Caco-2 (cell line): ENCODE data around the gene KLHDC7A. TPM values are rescaled to one million over a fixed set of nuclear protein-coding genes. Genes with fewer than 3 reads are reported as not detected.

Source experiments
- BruUV-seq: library from RNA; stranded (reverse); fragments of 400-500 nt; replicated peaks from 2 replicates; lab custom pipeline; 2021; lab: Mats Ljungman, UMichigan
- CTCF ChIA-PET: fragments of 300-600 bp; sonication (Branson Sonifier 250); formaldehyde crosslinking; loops from one replicate; lab custom pipeline; 2022; ENCODE audit warnings: antibody characterized with exemption; lab: Charles Lee
- POLR2A ChIA-PET: fragments of 300-600 bp; sonication (Branson Sonifier 250); formaldehyde crosslinking; loops from one replicate; lab custom pipeline; 2022; ENCODE audit warnings: antibody characterized with exemption; lab: Charles Lee
- DNase-seq, 2 experiments: peaks; one replicate each; pipeline versions ENCODE4 v3.0.0 to v3.0.0-alpha.2; 2020 to 2022
- H3K27me3 ChIP-seq: replicated peaks from 2 replicates; pipeline ENCODE4 v1.6.0; 2011; ENCODE audit warnings: low read length; ENCODE audit not compliant: control insufficient read depth, insufficient read depth
- H3K36me3 ChIP-seq: 2 replicates; pipeline ENCODE4 v1.5.1; 2011; ENCODE audit warnings: low read length; ENCODE audit not compliant: control insufficient read depth, insufficient read depth
- H3K4me1 ChIP-seq: fragments of 250-450 bp; sonication (Bioruptor Pico); 2 replicates; pipeline ENCODE4 v1.5.1; 2020; ENCODE audit warnings: mild to moderate bottlenecking
- H3K4me3 ChIP-seq: 2 replicates; pipeline ENCODE4 v1.5.1; 2011; ENCODE audit warnings: low read depth, mild to moderate bottlenecking, control low read depth, low read length
- H3K9me3 ChIP-seq: fragments of 250-450 bp; sonication (Bioruptor Pico); 2 replicates; pipeline ENCODE4 v1.5.1; 2020; ENCODE audit warnings: mild to moderate bottlenecking, moderate library complexity
- H3K27ac Mint-ChIP-seq: one replicate; pipeline ENCODE4 v1.8.0; 2022; ENCODE audit warnings: mixed read lengths; ENCODE audit not compliant: unreplicated experiment
- H3K27me3 Mint-ChIP-seq: one replicate; pipeline ENCODE4 v1.8.0; 2022; ENCODE audit warnings: mixed read lengths; ENCODE audit not compliant: insufficient read depth, unreplicated experiment
- H3K36me3 Mint-ChIP-seq: one replicate; pipeline ENCODE4 v1.8.0; 2022; ENCODE audit warnings: mild to moderate bottlenecking, mixed read lengths; ENCODE audit not compliant: insufficient read depth, unreplicated experiment
- H3K4me1 Mint-ChIP-seq: one replicate; pipeline ENCODE4 v1.8.0; 2022; ENCODE audit warnings: low read depth, mixed read lengths; ENCODE audit not compliant: unreplicated experiment
- H3K4me3 Mint-ChIP-seq: one replicate; pipeline ENCODE4 v1.8.0; 2022; ENCODE audit warnings: mild to moderate bottlenecking, moderate library complexity, mixed read lengths; ENCODE audit not compliant: unreplicated experiment
- H3K9me3 Mint-ChIP-seq: one replicate; pipeline ENCODE4 v1.8.0; 2022; ENCODE audit warnings: mixed read lengths; ENCODE audit not compliant: unreplicated experiment
- intact Hi-C: fragments of 100-400 bp; cut with micrococcal nuclease; formaldehyde crosslinking; loops from one replicate; pipeline ENCODE4 v1.10.0; 2022; ENCODE audit not compliant: unreplicated experiment
- total RNA-seq: library from RNA; stranded (reverse); gene quantifications from 2 replicates; pipeline ENCODE4 v1.2.3, GENCODE V29; 2022
- TF ChIP-seq, protein P1 (sequence below), 2 experiments: fragments of 200-600 bp in 1 of 2; IDR thresholded peaks; 1 replicate in 1 of 2; 2 replicates in 1 of 2; pipeline versions ENCODE4 v1.5.1 to v1.8.0; 2011 to 2022; ENCODE audit warnings: antibody characterized with exemption in 1 of 2, control low read depth in 1 of 2, inconsistent platforms in 1 of 2, low read depth in 1 of 2, low read length in 1 of 2, mild to moderate bottlenecking in 1 of 2, moderate library complexity in 1 of 2; ENCODE audit not compliant: insufficient read depth in 1 of 2, severe bottlenecking in 1 of 2, unreplicated experiment in 1 of 2

Gene KLHDC7A
- total RNA-seq, 1 experiment from 2014 or later: 6.1 TPM

GRCh38 chr1:18495635-18496034, 14.9 kb downstream of the KLHDC7A start:
- no peaks in the 10 kb centered on the region for H3K9me3 Mint-ChIP-seq
- DNase-seq: no peak
- H3K4me1 Mint-ChIP-seq: no peaks in the 10 kb centered on the region
- ChIA-PET CTCF (no interaction called here), POLR2A (no interaction called here)
- intact Hi-C loops: no loop called here
- Histone ChIP-seq H3K9me3 (no peaks in the 10 kb centered on the region), H3K4me3 (no peak overlapping the region), H3K27me3 (no peaks in the 10 kb centered on the region), H3K4me1 (no peaks in the 10 kb centered on the region), H3K36me3 (no peaks in the 10 kb centered on the region)
- no TSS peak for BruUV-seq
- TF ChIP-seq, protein P1, sequence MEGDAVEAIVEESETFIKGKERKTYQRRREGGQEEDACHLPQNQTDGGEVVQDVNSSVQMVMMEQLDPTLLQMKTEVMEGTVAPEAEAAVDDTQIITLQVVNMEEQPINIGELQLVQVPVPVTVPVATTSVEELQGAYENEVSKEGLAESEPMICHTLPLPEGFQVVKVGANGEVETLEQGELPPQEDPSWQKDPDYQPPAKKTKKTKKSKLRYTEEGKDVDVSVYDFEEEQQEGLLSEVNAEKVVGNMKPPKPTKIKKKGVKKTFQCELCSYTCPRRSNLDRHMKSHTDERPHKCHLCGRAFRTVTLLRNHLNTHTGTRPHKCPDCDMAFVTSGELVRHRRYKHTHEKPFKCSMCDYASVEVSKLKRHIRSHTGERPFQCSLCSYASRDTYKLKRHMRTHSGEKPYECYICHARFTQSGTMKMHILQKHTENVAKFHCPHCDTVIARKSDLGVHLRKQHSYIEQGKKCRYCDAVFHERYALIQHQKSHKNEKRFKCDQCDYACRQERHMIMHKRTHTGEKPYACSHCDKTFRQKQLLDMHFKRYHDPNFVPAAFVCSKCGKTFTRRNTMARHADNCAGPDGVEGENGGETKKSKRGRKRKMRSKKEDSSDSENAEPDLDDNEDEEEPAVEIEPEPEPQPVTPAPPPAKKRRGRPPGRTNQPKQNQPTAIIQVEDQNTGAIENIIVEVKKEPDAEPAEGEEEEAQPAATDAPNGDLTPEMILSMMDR (IDR thresholded peaks at IDR 0.05; ENCODE audit: insufficient read depth in 1 of 2, low read depth in 1 of 2, low read length in 1 of 2, severe bottlenecking in 1 of 2, unreplicated experiment in 1 of 2): no peak
- peaks cover 21% of the 10 kb centered on the region for H3K27me3 Mint-ChIP-seq
- H3K36me3 Mint-ChIP-seq: no peaks in the 10 kb centered on the region
- H3K27ac Mint-ChIP-seq: no peak overlapping the region
- H3K4me3 Mint-ChIP-seq: no peak overlapping the region

DNA sequence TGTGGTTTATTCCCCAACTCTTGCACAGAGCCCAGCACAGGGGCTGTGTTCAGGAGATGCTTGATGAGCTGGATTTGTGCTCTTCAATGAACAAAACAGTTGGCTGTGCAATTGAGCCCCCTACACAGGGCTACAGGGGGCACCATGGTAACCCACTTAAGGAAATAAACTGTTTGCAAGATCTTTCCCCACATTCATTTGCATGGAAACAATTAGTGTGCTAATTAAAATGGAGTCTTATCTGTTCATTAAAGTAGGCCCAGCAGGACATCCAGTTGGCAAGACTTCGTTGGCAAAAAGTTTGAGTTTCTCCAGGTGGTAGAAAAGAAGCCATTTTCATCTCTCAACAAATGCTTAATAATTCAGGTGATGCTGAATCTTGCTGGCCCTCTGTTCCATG, 15.3 kb downstream of the KLHDC7A start:
- Mint-ChIP-seq H3K9me3 (no peaks in the 10 kb centered on the region), H3K27ac (no peak overlapping the region), H3K4me3 (no peak overlapping the region), H3K36me3 (no peaks in the 10 kb centered on the region), H3K27me3 (peaks cover 21% of the 10 kb centered on the region), H3K4me1 (no peaks in the 10 kb centered on the region)
- ChIA-PET CTCF (no interaction called here), POLR2A (no interaction called here)
- Histone ChIP-seq H3K9me3 (no peaks in the 10 kb centered on the region), H3K36me3 (no peaks in the 10 kb centered on the region), H3K27me3 (no peaks in the 10 kb centered on the region), H3K4me3 (no peak overlapping the region), H3K4me1 (no peaks in the 10 kb centered on the region)
- intact Hi-C loops: no loop called here
- no peak for DNase-seq
- no TSS peak for BruUV-seq
- TF ChIP-seq, protein P1 (IDR thresholded peaks at IDR 0.05; ENCODE audit: insufficient read depth in 1 of 2, low read depth in 1 of 2, low read length in 1 of 2, severe bottlenecking in 1 of 2, unreplicated experiment in 1 of 2): no peak

- Mint-ChIP-seq H3K9me3 (no peaks in the 10 kb centered on the region), H3K27ac (no peak overlapping the region), H3K27me3 (peaks cover 21% of the 10 kb centered on the region), H3K4me3 (no peak overlapping the region), H3K36me3 (no peaks in the 10 kb centered on the region), H3K4me1 (no peaks in the 10 kb centered on the region)
- Histone ChIP-seq H3K36me3 (no peaks in the 10 kb centered on the region), H3K4me1 (no peaks in the 10 kb centered on the region), H3K4me3 (no peak overlapping the region), H3K27me3 (no peaks in the 10 kb centered on the region), H3K9me3 (no peaks in the 10 kb centered on the region)
- BruUV-seq: no TSS peak
- TF ChIP-seq, protein P1 (IDR thresholded peaks at IDR 0.05; ENCODE audit: insufficient read depth in 1 of 2, low read depth in 1 of 2, low read length in 1 of 2, severe bottlenecking in 1 of 2, unreplicated experiment in 1 of 2): no peak
- intact Hi-C loops: no loop called here
- CTCF ChIA-PET: no interaction called here
- POLR2A ChIA-PET: no interaction called here
- no peak for DNase-seq
Measured at GRCh38 chr1:18496497-18497235, 15.9 kb downstream of the KLHDC7A start.
